ENCODE results near the gene GPR33.
"Not testable (repeated sequence)": the region's sequence is repeated elsewhere in the genome, so short reads cannot be mapped to it uniquely, and the experiment has no call there.

GPR33 gene

DNA sequence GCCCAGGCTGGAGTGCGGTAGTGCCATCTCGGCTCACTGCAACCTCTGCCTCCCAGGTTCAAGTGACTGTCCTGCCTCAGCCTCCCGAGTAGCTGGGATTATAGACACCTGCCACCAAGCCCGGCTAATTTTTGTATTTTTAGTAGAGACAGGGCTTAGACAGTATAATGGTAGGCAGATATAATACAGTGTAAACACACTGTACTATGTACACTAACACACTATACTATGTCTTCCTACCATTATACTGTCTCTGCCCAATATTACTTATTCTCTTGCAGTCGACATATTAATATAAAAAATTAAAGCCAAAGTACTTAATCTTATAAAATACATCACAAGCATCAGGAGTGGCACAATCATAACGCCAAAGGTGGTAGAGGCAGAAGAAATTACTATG, 45.6 kb downstream of the GPR33 start:
- DNase-seq (ENCODE audit: low read depth), result no peak
- TF ChIP-seq, protein P1, sequence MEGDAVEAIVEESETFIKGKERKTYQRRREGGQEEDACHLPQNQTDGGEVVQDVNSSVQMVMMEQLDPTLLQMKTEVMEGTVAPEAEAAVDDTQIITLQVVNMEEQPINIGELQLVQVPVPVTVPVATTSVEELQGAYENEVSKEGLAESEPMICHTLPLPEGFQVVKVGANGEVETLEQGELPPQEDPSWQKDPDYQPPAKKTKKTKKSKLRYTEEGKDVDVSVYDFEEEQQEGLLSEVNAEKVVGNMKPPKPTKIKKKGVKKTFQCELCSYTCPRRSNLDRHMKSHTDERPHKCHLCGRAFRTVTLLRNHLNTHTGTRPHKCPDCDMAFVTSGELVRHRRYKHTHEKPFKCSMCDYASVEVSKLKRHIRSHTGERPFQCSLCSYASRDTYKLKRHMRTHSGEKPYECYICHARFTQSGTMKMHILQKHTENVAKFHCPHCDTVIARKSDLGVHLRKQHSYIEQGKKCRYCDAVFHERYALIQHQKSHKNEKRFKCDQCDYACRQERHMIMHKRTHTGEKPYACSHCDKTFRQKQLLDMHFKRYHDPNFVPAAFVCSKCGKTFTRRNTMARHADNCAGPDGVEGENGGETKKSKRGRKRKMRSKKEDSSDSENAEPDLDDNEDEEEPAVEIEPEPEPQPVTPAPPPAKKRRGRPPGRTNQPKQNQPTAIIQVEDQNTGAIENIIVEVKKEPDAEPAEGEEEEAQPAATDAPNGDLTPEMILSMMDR (IDR thresholded peaks at IDR 0.05; ENCODE audit: low read depth, low read length, missing control alignments), result no peak
- no peak overlapping the region for H3K4me3 ChIP-seq (ENCODE audit: low read depth, low read length)

DNA sequence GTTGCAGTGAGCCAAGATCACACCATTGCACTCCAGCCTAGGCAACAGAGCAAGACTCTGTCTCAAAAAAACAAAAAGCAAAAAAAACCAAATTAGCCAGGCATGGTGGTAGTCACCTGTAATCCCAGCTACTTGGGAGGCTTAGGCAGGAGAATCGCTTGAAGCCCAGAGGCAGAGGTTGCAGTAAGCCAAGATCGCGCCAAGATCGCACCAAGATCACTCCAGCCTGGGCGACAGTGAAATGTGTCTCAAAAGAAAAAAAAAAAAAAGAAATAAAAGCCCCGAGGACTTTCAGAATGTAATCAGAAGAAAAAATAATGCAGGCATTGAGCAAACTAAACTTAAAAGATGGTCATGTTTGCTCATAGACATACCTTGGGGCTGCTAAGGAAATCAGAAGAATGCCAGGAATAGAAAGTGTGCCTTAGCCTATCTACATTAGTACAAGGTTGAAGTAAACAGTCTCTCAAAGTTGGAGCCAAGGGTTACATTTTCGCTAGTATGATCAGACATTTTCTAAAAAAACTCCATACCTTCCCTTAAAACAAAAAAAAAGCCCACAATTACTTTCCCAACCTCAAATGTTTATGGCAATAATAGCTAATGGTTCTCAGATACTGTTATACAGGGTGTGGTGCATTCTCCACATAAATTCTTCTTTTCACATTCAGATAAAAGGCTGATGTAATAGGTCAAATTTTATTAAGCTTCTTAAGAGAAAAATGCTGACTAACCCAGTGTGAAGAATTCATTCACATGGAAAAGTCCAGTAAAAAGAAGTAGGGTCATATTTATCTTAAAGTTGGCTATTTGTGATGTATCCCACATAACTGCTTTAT, 46.3 kb downstream of the GPR33 start:
- DNase-seq (ENCODE audit: low read depth), result no peak
- no peak overlapping the region for H3K4me3 ChIP-seq (ENCODE audit: low read depth, low read length)
- TF ChIP-seq, protein P1 (IDR thresholded peaks at IDR 0.05; ENCODE audit: low read depth, low read length, missing control alignments), result no peak

DNA sequence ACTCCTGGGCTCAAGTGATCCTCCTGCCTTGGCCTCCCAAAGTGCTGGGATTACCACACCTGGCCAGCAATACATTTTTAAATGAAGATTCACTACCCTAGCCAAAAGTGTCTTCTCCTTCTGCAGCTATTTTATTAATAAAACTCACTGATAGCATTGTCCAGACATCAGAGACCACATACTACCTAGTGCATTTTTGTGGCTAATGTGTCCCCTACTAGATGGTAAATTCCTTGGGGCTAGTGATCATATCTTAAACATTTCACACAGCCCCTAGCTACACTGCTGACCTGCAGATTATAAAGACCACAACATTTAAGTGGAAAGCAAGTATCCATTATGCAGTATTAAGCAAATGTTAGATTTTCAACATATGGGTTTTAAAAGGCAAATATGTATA, 47.6 kb downstream of the GPR33 start:
- H3K4me3 ChIP-seq (ENCODE audit: low read depth, low read length), result no peak overlapping the region
- TF ChIP-seq, protein P1 (IDR thresholded peaks at IDR 0.05; ENCODE audit: low read depth, low read length, missing control alignments), result no peak
- no peak for DNase-seq (ENCODE audit: low read depth)

DNA sequence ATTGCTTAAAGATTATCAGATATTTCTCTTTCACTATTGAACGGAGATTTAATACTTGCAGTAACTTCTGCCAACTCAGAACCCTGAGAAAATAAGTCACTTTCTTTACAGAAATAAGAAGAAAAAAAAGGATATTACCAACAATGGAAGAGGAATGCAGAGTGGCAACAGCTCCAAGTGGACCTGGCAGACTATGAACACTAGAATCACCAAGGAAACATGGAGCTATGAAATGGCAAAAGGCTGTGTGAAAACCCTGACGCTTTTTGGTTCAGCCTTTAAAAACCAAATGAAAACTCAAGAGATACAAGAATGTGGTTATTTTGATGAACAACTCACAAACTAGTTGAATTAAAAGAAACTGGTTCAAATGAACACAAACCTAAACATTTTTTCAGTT, 48.3 kb downstream of the GPR33 start:
- H3K4me3 ChIP-seq (ENCODE audit: low read depth, low read length), result no peak overlapping the region
- DNase-seq (ENCODE audit: low read depth), result no peak
- TF ChIP-seq, protein P1 (IDR thresholded peaks at IDR 0.05; ENCODE audit: low read depth, low read length, missing control alignments), result no peak

DNA sequence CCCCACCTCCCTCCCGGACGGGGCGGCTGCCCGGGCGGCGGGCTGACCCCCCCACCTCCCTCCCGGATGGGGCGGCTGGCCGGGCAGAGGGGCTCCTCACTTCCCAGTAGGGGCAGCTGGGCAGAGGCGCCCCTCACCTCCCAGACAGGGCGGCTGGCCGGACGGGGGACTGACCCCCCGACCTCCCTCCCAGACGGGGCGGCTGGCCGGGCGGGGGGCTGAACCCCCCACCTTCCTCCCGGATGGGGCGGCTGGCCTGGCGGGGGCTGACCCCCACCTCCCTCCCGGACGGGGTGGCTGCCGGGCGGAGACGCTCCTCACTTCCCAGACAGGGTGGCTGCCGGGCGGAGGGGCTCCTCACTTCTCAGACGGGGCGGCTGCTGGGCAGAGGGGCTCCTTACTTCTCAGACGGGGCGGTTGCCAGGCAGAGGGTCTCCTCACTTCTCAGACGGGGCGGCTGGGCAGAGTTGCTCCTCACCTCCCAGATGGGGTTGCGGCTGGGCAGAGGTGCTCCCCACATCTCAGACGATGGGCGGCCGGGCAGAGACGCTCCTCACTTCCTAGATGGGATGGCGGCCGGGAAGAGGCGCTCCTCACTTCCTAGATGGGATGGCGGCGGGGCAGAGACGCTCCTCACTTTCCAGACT, 50.7 kb downstream of the GPR33 start:
- not testable (repeated sequence) for H3K4me3 ChIP-seq (ENCODE audit: low read depth, low read length); DNase-seq (ENCODE audit: low read depth)

DNA sequence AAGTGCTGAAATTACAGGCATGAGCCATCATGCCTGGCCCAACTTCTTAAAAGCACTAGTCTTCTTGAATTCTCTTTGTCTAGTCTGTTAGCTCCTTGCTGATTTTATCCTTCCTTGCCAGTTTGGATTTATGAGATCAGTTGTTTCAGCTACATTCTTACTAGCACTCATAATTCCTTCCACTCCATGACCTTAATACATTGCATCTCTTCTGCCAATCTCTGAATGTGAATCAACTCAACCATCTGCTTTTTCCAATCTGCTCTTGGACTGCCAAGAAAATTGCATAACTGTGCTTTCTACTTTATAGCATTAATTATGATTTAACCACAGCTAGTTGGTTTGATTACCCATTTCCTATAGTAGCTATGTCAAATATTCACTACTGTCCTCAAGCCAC, 52.6 kb downstream of the GPR33 start:
- DNase-seq (ENCODE audit: low read depth), result no peak
- no peak overlapping the region for H3K4me3 ChIP-seq (ENCODE audit: low read depth, low read length)
- TF ChIP-seq, protein P1 (IDR thresholded peaks at IDR 0.05; ENCODE audit: low read depth, low read length, missing control alignments), result no peak
